Activated CD8-positive, alpha-beta T cell treated with anti-CD3 and anti-CD28 coated beads, Interleukin-2, amount 10 ng/mL, durations not matched to agents 7 days and 5 days (primary cell): Measurements from ENCODE around the gene ADAP1. TPM values are rescaled to one million over a fixed set of nuclear protein-coding genes. Genes with fewer than 3 reads are reported as not detected.
A peak's percentile ranks its signal among the peaks of the same experiment; 100 is the strongest.

Experiments used
- ATAC-seq: fragments of 150-1000 bp; cut with Tn5 transposase; one replicate; pipeline ENCODE4 v1.10.0; 2021; ENCODE audit warnings: moderate library complexity
- CTCF ChIA-PET: fragments of 350-600 bp; sonication (Branson Sonifier 250); formaldehyde crosslinking; loops from one replicate; lab custom pipeline; 2021; ENCODE audit warnings: antibody characterized with exemption; lab: Charles Lee
- POLR2A ChIA-PET: fragments of 350-600 bp; sonication (Branson Sonifier 250); formaldehyde crosslinking; loops from one replicate; lab custom pipeline; 2021; ENCODE audit warnings: antibody characterized with exemption; lab: Charles Lee
- DNase-seq: peaks from one replicate; pipeline ENCODE4 v3.0.0-alpha.2; 2020
- H3K27ac Mint-ChIP-seq: one replicate; pipeline ENCODE4 v1.8.0; 2021; ENCODE audit warnings: mild to moderate bottlenecking, mixed read lengths
- H3K27me3 Mint-ChIP-seq: one replicate; pipeline ENCODE4 v1.8.0; 2021; ENCODE audit warnings: low read depth, mixed read lengths
- H3K36me3 Mint-ChIP-seq: one replicate; pipeline ENCODE4 v1.8.0; 2021; ENCODE audit warnings: low read depth, mixed read lengths
- H3K4me1 Mint-ChIP-seq: one replicate; pipeline ENCODE4 v1.8.0; 2021; ENCODE audit warnings: low read depth, mixed read lengths
- H3K4me3 Mint-ChIP-seq: one replicate; pipeline ENCODE4 v1.8.0; 2021; ENCODE audit warnings: mild to moderate bottlenecking, mixed read lengths
- H3K9me3 Mint-ChIP-seq: one replicate; pipeline ENCODE4 v1.8.0; 2022; ENCODE audit warnings: mixed read lengths; ENCODE audit not compliant: insufficient read depth
- total RNA-seq, 2 experiments: library from RNA; stranded (reverse); gene quantifications; one replicate each; pipeline ENCODE4 v1.2.3, GENCODE V29; 2021

The ADAP1 gene
- total RNA-seq, 2 experiments from 2014 or later = 24.2 to 28.6 TPM

DNA sequence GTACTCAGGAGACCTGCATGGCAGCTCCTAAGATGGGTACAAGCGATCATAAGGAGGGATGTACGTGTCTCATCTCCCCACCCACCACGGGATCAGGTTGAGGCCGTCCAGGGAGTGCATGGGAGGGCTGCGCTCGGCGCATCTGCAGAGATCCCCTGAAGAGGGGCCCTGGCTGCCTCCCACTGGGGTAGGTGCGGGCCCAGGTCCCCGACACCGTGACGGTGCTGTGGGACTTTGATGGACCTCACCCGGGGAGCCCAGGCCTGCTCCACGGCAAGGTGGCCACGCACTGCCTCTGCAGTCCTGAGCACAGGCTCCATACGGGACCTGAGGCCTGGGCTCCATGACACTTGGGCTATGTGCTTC, 65.5 kb downstream of the ADAP1 start:
- DNase-seq (no peak), ATAC-seq (no peak)
- no peaks in the 10 kb centered on the region for H3K27me3 Mint-ChIP-seq
- H3K27ac Mint-ChIP-seq = no peak overlapping the region
- no peaks in the 10 kb centered on the region for H3K4me1 Mint-ChIP-seq
- H3K36me3 Mint-ChIP-seq = peaks cover 43% of the 10 kb centered on the region
- POLR2A ChIA-PET = no interaction called here
- H3K4me3 Mint-ChIP-seq = no peak overlapping the region
- no peaks in the 10 kb centered on the region for H3K9me3 Mint-ChIP-seq
- CTCF ChIA-PET = no interaction called here

GRCh38 chr7:888081-889024, 66.1 kb downstream of the ADAP1 start:
- Mint-ChIP-seq H3K4me1 (no peaks in the 10 kb centered on the region), H3K4me3 (no peak overlapping the region), H3K27ac (no peak overlapping the region), H3K27me3 (no peaks in the 10 kb centered on the region), H3K36me3 (peaks cover 39% of the 10 kb centered on the region), H3K9me3 (no peaks in the 10 kb centered on the region)
- no peak for DNase-seq
- no peak for ATAC-seq
- CTCF ChIA-PET = no interaction called here
- POLR2A ChIA-PET = no interaction called here

DNA sequence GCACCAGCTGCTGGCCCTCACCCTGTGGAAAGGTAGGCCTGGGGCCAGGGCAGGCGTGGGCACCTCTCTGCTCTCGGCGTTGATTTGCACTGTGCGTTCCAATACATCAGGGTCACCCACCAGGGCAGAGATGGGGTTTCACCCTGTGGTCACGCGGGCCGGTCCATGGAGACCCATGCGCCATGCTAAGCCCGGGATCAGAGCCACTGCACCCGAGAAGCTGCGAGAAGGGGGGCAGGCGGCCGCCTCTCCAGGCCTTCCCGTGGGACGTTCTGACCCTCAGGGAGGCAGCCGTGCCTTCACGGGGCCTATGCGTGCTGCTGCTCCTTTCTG, 67.0 kb downstream of the ADAP1 start:
- H3K9me3 Mint-ChIP-seq = no peaks in the 10 kb centered on the region
- ChIA-PET POLR2A (no interaction called here), CTCF (no interaction called here)
- no peaks in the 10 kb centered on the region for H3K27me3 Mint-ChIP-seq
- H3K36me3 Mint-ChIP-seq = peaks cover 30% of the 10 kb centered on the region
- no peak overlapping the region for H3K4me3 Mint-ChIP-seq
- no peaks in the 10 kb centered on the region for H3K4me1 Mint-ChIP-seq
- DNase-seq = no peak
- H3K27ac Mint-ChIP-seq = peak overlapping the region; percentile 43
- no peak for ATAC-seq

GRCh38 chr7:886626-887487, 67.6 kb downstream of the ADAP1 start:
- Mint-ChIP-seq H3K4me1 (peaks cover 4% of the 10 kb centered on the region), H3K27ac (no peak overlapping the region), H3K36me3 (peaks cover 27% of the 10 kb centered on the region), H3K27me3 (no peaks in the 10 kb centered on the region), H3K9me3 (no peaks in the 10 kb centered on the region), H3K4me3 (no peak overlapping the region)
- POLR2A ChIA-PET = no interaction called here
- DNase-seq = no peak
- no peak for ATAC-seq
- CTCF ChIA-PET = no interaction called here

DNA sequence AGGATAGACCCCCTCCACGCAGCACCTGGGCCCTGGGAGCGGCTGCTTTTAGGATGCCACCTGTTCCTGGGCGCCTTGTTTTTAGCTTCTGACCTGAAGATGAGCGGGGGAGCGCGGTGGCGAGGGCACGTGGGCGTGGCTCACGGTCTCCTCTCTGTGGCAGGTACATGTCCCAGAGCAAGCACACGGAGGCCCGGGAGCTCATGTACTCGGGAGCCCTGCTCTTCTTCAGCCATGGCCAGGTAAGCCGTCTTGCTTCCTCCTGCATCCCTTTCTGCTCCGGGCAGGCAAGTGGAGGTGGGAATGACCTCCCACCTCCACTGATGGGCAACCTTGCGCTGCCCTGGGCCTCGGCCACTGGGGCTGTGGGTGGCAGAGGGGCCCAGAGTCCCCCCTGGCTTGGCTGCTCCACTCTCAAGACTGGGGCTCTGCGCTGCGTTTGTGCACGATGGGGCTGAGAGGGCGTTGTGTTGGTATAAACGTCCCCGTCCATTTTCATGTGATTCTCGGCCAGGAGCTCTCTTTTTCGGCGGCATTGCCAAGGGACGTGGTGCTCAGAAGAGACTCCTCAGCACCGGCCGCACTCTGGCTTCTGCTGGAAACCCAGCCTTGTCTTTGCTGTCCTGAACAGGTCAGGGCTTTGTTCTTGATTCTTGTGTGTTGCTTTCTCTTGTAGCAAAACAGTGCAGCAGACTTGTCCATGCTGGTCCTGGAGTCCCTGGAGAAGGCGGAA, 68.4 kb downstream of the ADAP1 start:
- peaks cover 24% of the 10 kb centered on the region for H3K36me3 Mint-ChIP-seq

GRCh38 chr7:885261-885892, 69.1 kb downstream of the ADAP1 start:
- Mint-ChIP-seq H3K9me3 (no peaks in the 10 kb centered on the region), H3K27me3 (no peaks in the 10 kb centered on the region), H3K27ac (no peak overlapping the region), H3K4me3 (no peak overlapping the region), H3K36me3 (peaks cover 18% of the 10 kb centered on the region), H3K4me1 (peaks cover 8% of the 10 kb centered on the region)
- no peak for DNase-seq
- CTCF ChIA-PET = no interaction called here
- ATAC-seq = no peak
- POLR2A ChIA-PET = no interaction called here

More for the DNA sequence above, 68.4 kb downstream of the ADAP1 start:
- no peaks in the 10 kb centered on the region for H3K9me3 Mint-ChIP-seq
- ChIA-PET POLR2A (no interaction called here), CTCF (no interaction called here)
- peaks cover 5% of the 10 kb centered on the region for H3K4me1 Mint-ChIP-seq
- DNase-seq (no peak), ATAC-seq (no peak)
- no peak overlapping the region for H3K4me3 Mint-ChIP-seq
- no peak overlapping the region for H3K27ac Mint-ChIP-seq
- H3K27me3 Mint-ChIP-seq = no peaks in the 10 kb centered on the region

- no peak overlapping the region for H3K4me3 Mint-ChIP-seq
- H3K27me3 Mint-ChIP-seq = no peaks in the 10 kb centered on the region
- H3K27ac Mint-ChIP-seq = no peak overlapping the region
- ChIA-PET CTCF (no interaction called here), POLR2A (no interaction called here)
- peaks cover 17% of the 10 kb centered on the region for H3K36me3 Mint-ChIP-seq
- no peaks in the 10 kb centered on the region for H3K9me3 Mint-ChIP-seq
- peaks cover 8% of the 10 kb centered on the region for H3K4me1 Mint-ChIP-seq
- no peak for DNase-seq
- ATAC-seq = no peak
These were observed 70.1 kb downstream of the ADAP1 start for GRCh38 chr7:884191-885003.

- no peak for ATAC-seq
- Mint-ChIP-seq H3K36me3 (peaks cover 17% of the 10 kb centered on the region), H3K4me3 (no peak overlapping the region), H3K27ac (no peak overlapping the region), H3K4me1 (peaks cover 15% of the 10 kb centered on the region), H3K27me3 (no peaks in the 10 kb centered on the region), H3K9me3 (no peaks in the 10 kb centered on the region)
- ChIA-PET CTCF (no interaction called here), POLR2A (no interaction called here)
- no peak for DNase-seq
These were observed 71.1 kb downstream of the ADAP1 start for GRCh38 chr7:883055-884021.

DNA sequence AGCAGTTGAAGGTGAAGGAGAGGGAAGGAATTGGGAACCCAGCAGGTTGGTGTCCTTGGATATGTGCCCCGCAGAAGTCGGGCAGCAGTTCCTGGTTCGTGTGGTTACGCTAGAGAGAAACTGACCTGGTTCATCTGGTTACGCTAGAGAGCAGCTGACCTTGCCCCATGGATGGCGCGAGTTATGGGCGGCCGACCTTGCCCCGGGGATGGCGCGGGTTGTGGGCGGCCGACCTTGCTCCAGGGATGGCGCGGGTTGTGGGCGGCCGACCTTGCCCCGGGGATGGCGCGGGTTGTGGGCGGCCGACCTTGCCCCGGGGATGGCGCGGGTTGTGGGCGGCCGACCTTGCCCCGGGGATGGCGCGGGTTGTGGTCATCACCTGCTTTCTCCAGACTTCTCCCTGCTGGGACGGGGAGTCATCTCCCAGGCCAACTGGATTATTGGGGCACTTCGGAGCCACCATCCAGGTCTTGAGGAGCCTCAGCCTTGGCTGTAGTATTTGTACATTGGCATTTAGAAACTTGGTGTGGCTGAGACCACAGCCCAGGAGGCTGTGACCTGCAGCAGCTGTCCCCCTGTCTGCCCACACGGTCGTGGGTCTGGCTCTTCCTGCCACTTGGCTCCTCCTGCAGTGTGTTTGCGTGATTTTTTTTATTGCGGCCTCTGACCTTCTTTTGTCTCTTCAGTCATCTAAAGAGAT, 72.0 kb downstream of the ADAP1 start:
- H3K27ac Mint-ChIP-seq = no peak overlapping the region
- no peak overlapping the region for H3K4me3 Mint-ChIP-seq
- DNase-seq (no peak), ATAC-seq (no peak)
- H3K27me3 Mint-ChIP-seq = no peaks in the 10 kb centered on the region
- ChIA-PET POLR2A (no interaction called here), CTCF (no interaction called here)
- H3K4me1 Mint-ChIP-seq = peaks cover 19% of the 10 kb centered on the region
- H3K36me3 Mint-ChIP-seq = peaks cover 14% of the 10 kb centered on the region
- no peaks in the 10 kb centered on the region for H3K9me3 Mint-ChIP-seq
